NCI-H128 (cell line): ENCODE results near the gene PTPN7.
"Not testable (repeated sequence)": the region's sequence is repeated elsewhere in the genome, so short reads cannot be mapped to it uniquely, and the experiment has no call there.

Source experiments
- DNase-seq: peaks from one replicate; lab custom pipeline; 2025; ENCODE audit not compliant: unreplicated experiment; lab: John Stamatoyannopoulos, UW

PTPN7 gene

DNA sequence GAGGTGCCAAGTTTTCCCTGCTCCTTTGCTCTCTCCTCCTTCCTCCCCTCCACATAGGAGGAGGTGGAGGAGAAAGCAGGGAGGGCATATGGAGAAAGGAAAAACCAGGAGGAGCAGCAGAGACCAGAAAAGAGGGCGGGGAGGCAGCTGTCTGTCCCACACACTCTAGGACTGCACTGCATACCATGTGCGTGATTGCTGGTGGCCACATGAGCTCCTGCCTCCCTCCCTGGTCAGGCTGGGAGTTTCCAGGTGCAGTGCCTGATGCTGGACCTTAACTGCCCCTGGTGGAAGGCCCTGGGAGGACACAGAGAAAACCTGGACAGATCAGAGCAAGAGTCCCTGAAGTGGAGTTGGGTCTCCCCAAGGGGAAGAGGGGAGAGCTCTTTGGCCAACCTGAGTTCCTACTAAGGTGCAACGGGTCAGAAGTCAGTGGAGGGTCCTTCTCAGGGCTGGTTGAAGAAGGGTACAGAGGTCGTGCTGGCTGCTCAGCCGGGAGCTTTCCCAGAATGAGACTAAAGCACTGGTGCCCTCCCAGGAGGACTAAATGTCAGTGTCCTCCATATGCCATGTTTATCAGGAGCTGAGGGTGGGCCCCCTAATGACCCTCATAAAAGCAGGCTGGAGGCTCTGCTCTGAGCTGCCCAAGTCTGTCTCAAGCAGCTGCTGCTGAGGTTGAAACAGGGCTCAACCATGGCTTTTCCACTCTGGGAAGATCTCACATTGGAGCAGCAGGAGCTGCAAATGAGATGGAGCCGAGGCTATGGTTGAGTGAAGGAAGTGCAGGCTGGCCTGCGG is 29.7 kb upstream of the PTPN7 start:
- no peak for DNase-seq

DNA sequence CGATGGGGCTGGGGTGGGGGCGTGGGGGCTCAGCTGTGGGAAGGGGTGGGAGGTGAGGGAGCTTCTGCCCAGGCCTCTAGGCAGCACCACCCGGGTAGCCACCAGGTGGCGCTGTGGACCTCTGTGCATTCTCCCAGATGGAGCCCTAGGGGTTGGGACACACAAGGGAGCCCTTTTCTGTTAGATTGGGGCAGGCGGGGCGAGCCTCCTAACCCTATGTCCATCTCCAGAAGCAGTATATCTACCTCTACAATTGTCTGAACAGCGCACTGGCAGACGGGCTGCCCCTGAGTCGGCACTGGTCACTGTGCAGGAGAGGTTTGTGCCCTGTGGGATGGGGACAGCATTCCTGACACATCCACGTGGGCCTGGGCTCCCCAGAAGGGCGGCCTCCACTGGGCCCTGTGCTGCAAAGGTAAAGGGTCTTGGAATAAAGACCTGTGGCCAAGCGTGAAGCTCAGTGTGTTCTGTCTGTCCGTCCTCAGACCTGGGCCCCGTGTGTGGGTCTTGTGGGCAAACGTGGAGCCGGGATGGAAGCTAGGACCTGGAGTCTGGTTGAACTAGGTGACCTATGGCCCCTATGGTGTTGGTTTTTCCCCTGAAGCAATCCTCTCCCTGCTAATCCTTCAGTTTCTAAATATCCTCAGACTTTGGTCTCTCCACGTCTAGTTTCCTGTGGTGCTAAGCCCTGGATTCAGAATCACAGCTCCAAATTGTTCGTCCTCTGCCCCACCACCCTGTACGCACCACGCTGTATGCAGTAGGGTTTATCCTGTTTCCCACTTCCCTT is 28.8 kb upstream of the PTPN7 start:
- peak; percentile 36 for DNase-seq

DNA sequence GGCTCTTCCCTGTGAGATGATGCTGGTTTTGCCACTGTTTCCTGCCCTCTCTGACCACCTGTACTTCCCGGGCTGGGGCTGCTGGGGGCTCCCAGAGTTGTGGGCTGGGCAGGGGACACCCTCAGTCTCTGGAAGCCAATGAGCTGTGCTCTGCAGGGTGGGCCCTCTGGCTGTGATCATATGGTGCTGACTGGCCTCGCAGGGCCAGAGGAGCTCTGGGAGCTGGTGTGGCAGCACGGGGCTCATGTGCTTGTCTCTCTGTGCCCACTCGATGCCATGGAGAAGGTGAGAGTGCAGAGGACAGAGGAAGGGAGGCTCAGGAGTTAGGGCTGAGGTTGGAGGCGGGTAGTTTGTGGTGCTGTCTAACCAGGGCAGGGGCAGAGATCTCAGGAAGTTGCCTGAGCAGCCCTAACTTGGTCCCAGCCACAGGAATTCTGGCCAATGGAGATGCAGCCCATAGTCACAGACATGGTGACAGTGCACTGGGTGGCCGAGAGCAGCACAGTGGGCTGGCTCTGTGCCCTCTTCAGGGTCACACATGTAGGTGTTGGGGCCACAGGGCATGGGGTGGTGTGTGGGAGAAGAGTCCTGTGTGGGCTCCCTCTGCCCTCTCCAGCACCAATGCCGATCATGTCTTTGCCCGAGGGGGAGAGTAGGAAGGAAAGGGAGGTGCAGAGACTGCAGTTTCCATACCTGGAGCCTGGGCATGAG is 27.4 kb upstream of the PTPN7 start:
- no peak for DNase-seq

GRCh38 chr1:202187041-202187671 is 26.8 kb upstream of the PTPN7 start:
- DNase-seq: no peak

- no peak for DNase-seq
Measured at GRCh38 chr1:202186327-202186726, 25.9 kb upstream of the PTPN7 start.

DNA sequence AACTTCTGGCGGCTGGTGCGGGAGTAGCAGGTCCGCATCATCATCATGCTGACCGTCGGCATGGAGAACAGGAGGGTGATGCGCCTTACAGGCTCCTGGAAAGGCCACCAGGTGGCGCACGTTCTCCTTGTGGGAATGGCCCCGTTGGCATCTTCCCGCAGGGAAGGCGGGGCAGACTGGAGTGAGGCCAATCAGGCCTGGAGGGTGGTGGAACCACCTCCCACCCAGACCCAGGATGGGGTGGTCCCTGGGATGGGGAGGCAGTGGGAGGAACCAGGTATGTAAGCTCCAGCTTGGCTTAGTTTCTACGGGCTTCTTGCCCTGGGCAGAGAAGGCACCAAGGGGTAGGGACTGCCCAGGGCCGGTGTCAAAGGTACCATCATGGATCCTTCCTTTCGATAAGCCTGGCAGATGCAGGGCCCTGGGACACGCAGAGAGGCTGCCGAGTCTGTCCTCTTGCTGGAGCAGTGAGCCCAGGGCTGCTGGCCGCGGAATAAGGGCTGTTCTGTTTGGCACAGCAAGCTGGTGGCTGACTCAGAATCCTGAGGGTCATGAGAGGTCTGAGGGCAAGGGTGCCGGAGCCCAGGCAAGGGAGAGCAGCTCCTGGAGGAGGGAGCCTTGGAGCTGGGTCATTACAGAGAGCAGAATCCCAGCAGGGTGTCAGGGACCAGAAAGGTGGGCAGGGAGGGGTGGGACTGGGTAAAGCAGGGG is 24.5 kb upstream of the PTPN7 start:
- DNase-seq: peak; percentile 85

DNA sequence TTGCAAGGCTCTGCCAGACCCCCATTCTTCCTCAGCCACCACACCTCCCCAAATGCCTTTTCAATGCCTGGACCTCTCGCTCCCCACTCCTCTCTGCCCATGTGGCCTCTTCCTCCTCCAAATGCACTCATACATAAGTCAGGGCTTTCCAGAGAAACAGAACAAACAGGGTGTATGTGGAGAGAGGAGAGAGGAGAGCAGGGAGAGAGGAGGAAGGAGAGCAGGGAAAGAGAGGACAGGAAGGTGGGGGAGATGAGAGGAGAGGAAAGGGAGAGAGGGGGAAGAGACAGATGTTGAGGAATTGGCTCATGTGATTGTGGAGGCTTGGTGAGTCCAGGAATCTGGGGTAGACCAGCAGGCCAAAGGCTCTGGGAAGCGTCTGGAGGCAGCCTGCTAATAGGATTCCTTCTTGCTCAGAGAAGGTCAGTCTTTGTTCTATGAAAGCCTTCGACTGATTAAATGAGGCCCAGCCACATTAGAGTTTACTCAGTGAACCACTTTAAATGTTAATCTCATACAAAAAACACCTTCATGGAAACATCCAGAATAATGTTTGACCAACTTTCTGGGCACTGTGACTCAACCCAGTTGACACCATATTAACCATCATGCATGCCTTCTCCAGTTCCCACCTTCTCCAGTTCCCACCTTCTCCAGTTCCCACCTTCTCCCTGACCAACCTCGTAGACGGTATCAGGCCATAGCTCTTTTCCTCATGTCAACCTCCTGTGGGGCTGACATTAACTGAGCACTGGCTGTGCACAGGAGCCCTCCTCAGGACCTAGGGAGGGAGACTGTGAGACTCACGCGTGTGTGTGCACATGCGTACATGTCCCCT is 21.9 kb upstream of the PTPN7 start:
- no peak for DNase-seq

- no peak for DNase-seq
Measured at GRCh38 chr1:202181586-202181985, 21.2 kb upstream of the PTPN7 start.

- DNase-seq: not testable (repeated sequence)
Measured at GRCh38 chr1:202180751-202181139, 20.3 kb upstream of the PTPN7 start.

GRCh38 chr1:202179828-202180750 is 19.7 kb upstream of the PTPN7 start:
- DNase-seq: no peak

DNA sequence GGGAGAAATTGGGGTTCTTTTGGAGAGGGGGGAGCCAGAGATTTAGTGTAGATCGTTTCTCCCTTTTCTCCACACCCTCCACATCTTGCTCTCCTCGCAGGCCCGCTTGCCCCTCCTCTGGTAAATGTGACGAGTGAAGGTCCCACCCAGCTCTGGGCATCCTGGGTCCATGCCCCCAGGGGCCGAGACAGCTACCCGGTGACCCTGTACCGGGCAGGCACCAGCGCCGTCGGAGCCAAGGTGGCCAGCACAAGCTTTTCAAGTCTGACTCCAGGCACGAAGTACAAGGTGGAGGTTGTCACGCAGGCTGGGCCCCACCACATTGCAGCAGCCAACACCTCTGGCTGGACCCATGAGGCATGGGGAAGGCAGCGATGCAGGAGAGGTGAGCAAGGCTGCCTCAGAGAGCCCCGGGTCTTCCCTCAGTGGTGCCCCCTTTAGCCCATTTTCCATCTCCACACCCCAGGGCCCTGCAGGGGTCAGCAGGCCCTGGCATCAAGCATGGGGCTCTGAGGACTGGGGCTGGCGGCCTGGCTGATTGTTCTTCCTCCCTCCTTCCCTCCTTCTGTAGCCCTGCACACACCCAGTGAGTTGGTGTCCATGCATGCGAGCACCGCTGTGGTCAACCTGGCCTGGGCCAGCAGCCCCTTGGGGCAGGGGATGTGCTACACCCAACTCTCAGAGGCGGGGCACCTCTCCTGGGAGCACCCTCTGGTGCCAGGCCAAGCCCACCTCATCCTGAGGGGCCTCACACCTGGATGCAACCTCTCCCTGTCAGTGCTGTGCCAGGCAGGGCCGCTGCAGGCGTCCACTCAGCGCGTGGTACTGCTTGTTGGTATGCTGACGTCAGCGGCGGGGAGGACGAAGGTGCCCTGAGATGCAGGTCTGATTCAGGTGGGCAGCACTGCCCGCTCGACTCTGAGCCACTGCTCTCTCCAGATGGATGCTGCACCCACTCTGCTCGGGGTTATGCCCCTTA is 16.8 kb upstream of the PTPN7 start:
- no peak for DNase-seq

- no peak for DNase-seq
Measured at GRCh38 chr1:202173993-202174392, 13.6 kb upstream of the PTPN7 start.

GRCh38 chr1:202172015-202172355 is 11.6 kb upstream of the PTPN7 start:
- DNase-seq: no peak

DNA sequence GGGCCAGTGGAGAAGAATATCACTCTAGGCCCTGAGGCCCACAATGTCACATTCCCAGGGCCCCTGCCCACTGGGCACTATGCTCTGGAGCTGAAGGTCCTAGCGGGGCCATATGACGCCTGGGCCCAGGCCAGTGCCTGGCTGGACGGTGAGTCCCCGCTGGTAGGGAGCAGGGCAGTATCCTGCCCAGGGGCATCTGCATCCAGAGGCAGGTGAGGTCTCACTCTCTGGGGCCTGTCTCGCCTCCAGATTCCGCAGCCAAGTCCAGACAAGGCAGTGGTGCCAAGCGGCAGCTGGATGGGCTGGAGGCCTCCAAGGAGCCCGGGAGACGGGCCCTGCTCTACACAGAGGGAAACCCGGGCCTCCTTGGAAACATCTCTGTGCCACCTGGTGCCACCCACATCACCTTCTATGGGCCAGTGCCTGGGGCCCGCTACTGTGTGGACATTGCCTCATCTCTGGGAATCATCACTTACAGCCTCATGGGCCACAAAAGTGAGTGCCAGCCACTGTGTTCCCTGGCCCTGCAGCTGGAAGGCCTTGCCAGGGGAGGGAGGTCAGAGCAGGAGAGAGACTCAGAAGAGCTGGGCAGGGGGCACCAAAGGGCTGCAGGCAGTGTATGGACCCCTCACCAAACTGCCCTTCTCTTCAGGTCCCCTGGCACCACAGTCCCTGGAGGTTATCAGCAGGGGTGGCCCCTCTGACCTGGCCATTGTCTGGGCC is 11.1 kb upstream of the PTPN7 start:
- DNase-seq: no peak

DNA sequence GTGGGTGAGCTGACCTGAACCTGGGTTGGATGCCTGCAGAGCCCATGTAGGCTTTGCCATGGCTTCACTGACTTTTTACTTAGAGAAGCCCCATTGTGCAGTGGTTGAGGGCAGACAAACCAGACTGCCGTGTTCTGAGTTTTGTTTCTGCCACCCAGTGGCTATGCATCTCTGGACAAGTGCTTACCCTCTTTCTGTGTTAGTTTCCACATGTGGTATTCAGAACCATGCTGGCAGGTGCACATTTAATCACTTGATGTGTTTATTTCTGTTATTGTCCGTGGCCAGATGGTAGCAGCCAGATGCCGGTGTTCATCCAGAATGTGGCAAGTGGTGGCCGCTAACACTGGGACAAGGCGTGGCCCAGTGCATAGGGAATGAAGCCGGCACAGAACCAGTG is 10.3 kb upstream of the PTPN7 start:
- DNase-seq: no peak

DNA sequence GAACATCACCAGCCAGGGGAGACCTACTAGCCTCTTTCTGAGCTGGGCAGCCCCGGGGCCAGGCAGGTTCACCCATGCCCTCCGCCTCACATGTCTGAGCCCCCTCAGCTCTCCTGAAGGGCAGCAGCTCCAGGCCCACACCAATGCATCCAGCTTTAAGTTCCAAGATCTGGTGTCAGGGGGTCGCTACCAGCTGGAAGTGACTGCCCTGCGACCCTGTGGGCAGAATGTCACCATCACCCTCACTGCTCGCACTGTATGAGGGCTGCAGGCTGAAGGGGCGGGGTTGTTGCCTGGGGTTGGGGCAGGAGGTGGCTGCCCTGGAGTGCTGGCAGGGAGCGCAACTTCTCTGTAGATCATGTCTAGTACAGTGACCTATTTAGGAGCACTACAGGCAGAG is 8.5 kb upstream of the PTPN7 start:
- DNase-seq: no peak
